ENCODE data around the gene FAM118A.

FAM118A gene

GRCh38 chr22:45376703-45377102 is 67.0 kb downstream of the FAM118A start:
- Histone ChIP-seq H3K9ac (ENCODE audit: low read depth, low read length, poor library complexity, severe bottlenecking) (no peak overlapping the region), H3K79me2 (ENCODE audit: insufficient read depth, low read length) (no peaks in the 10 kb centered on the region), H3K27me3 (ENCODE audit: insufficient read depth, low read length, poor library complexity, severe bottlenecking) (no peaks in the 10 kb centered on the region), H3K4me3 (ENCODE audit: low read length, poor library complexity, severe bottlenecking) (no peak overlapping the region), H4K20me1 (ENCODE audit: insufficient read depth, low read length, poor library complexity, severe bottlenecking) (no peaks in the 10 kb centered on the region), H2AFZ (ENCODE audit: low read length) (no peak overlapping the region), H3K9me2 (replicated peaks; ENCODE audit: low read depth, low read length) (no peaks in the 10 kb centered on the region), H3F3A (ENCODE audit: low read depth) (no peaks in the 10 kb centered on the region), H3K4me2 (ENCODE audit: low read depth, low read length, poor library complexity, severe bottlenecking) (no peak overlapping the region), H3K4me1 (ENCODE audit: insufficient read depth, low read length, poor library complexity, severe bottlenecking) (no peaks in the 10 kb centered on the region), H3K36me3 (ENCODE audit: insufficient read depth, low read length) (no peaks in the 10 kb centered on the region), H3K9me3 (ENCODE audit: insufficient read depth, low read depth, low read length) (no peaks in the 10 kb centered on the region)
- TF ChIP-seq EZH2phosphoT487 (IDR thresholded peaks at IDR 0.05; ENCODE audit: borderline replicate concordance) (no peak), CTCF (conservative IDR thresholded peaks at IDR 0.05; ENCODE audit: low read length) (no peak)

GRCh38 chr22:45381348-45381747 is 71.6 kb downstream of the FAM118A start:
- no peaks in the 10 kb centered on the region for H3K27me3 ChIP-seq (ENCODE audit: insufficient read depth, low read length, poor library complexity, severe bottlenecking)
- no peaks in the 10 kb centered on the region for H3K4me1 ChIP-seq (ENCODE audit: insufficient read depth, low read length, poor library complexity, severe bottlenecking)
- H3K4me2 ChIP-seq (ENCODE audit: low read depth, low read length, poor library complexity, severe bottlenecking) = no peak overlapping the region
- H3K79me2 ChIP-seq (ENCODE audit: insufficient read depth, low read length) = no peaks in the 10 kb centered on the region
- H4K20me1 ChIP-seq (ENCODE audit: insufficient read depth, low read length, poor library complexity, severe bottlenecking) = no peaks in the 10 kb centered on the region
- TF ChIP-seq CTCF (conservative IDR thresholded peaks at IDR 0.05; ENCODE audit: low read length) (no peak), EZH2phosphoT487 (IDR thresholded peaks at IDR 0.05; ENCODE audit: borderline replicate concordance) (no peak)
- H3K9me2 ChIP-seq (replicated peaks; ENCODE audit: low read depth, low read length) = no peaks in the 10 kb centered on the region
- H3K9ac ChIP-seq (ENCODE audit: low read depth, low read length, poor library complexity, severe bottlenecking) = no peak overlapping the region
- no peak overlapping the region for H2AFZ ChIP-seq (ENCODE audit: low read length)
- H3K36me3 ChIP-seq (ENCODE audit: insufficient read depth, low read length) = no peaks in the 10 kb centered on the region
- H3F3A ChIP-seq (ENCODE audit: low read depth) = no peaks in the 10 kb centered on the region
- H3K9me3 ChIP-seq (ENCODE audit: insufficient read depth, low read depth, low read length) = no peaks in the 10 kb centered on the region
- H3K4me3 ChIP-seq (ENCODE audit: low read length, poor library complexity, severe bottlenecking) = no peak overlapping the region

GRCh38 chr22:45389546-45389945 is 79.8 kb downstream of the FAM118A start:
- H3K79me2 ChIP-seq (ENCODE audit: insufficient read depth, low read length) = no peaks in the 10 kb centered on the region
- no peak for TF ChIP-seq CTCF (conservative IDR thresholded peaks at IDR 0.05; ENCODE audit: low read length)

More at GRCh38 chr22:45389546-45389945, 79.8 kb downstream of the FAM118A start:
- no peaks in the 10 kb centered on the region for H3K27me3 ChIP-seq (ENCODE audit: insufficient read depth, low read length, poor library complexity, severe bottlenecking)
- H3K36me3 ChIP-seq (ENCODE audit: insufficient read depth, low read length) = no peaks in the 10 kb centered on the region
- no peaks in the 10 kb centered on the region for H3K9me2 ChIP-seq (replicated peaks; ENCODE audit: low read depth, low read length)
- no peak overlapping the region for H3K9ac ChIP-seq (ENCODE audit: low read depth, low read length, poor library complexity, severe bottlenecking)
- H3K4me1 ChIP-seq (ENCODE audit: insufficient read depth, low read length, poor library complexity, severe bottlenecking) = no peaks in the 10 kb centered on the region
- H2AFZ ChIP-seq (ENCODE audit: low read length) = no peak overlapping the region
- no peaks in the 10 kb centered on the region for H4K20me1 ChIP-seq (ENCODE audit: insufficient read depth, low read length, poor library complexity, severe bottlenecking)
- no peak overlapping the region for H3K4me3 ChIP-seq (ENCODE audit: low read length, poor library complexity, severe bottlenecking)
- H3K4me2 ChIP-seq (ENCODE audit: low read depth, low read length, poor library complexity, severe bottlenecking) = no peak overlapping the region
- H3K9me3 ChIP-seq (ENCODE audit: insufficient read depth, low read depth, low read length) = no peaks in the 10 kb centered on the region
- no peaks in the 10 kb centered on the region for H3F3A ChIP-seq (ENCODE audit: low read depth)
